GM19099 (cell line): ENCODE measurements around the gene LRRC70.

Experiments
- POLR2A ChIP-seq: IDR thresholded peaks from 3 replicates; pipeline ENCODE4 v1.6.1; 2011; ENCODE audit warnings: low read depth; ENCODE audit not compliant: insufficient read length; ENCODE audit errors: extremely low read depth

LRRC70 gene

GRCh38 chr5:62614355-62614754 is 35.7 kb downstream of the LRRC70 start:
- no peak for TF ChIP-seq POLR2A

GRCh38 chr5:62616615-62617277 is 38.1 kb downstream of the LRRC70 start:
- TF ChIP-seq POLR2A, result no peak

GRCh38 chr5:62617943-62618342 is 39.3 kb downstream of the LRRC70 start:
- TF ChIP-seq POLR2A, result no peak

- no peak for TF ChIP-seq POLR2A
These were observed 42.1 kb downstream of the LRRC70 start for GRCh38 chr5:62620761-62621160.

- TF ChIP-seq POLR2A, result no peak
These were observed 42.7 kb downstream of the LRRC70 start for GRCh38 chr5:62621280-62621679.

- TF ChIP-seq POLR2A, result no peak
These were observed 44.7 kb downstream of the LRRC70 start for GRCh38 chr5:62623271-62623670.

- TF ChIP-seq POLR2A, result no peak
These were observed 47.9 kb downstream of the LRRC70 start for GRCh38 chr5:62626534-62626933.

GRCh38 chr5:62627121-62627520 is 48.5 kb downstream of the LRRC70 start:
- TF ChIP-seq POLR2A, result no peak

GRCh38 chr5:62627901-62628300 is 49.3 kb downstream of the LRRC70 start:
- no peak for TF ChIP-seq POLR2A
